ES-I3 (cell line): ENCODE data around the gene IQSEC1.

Experiments
- H3K36me3 ChIP-seq: 2 replicates; pipeline ENCODE4 v1.6.1; 2013; ENCODE audit warnings: mild to moderate bottlenecking, low read length, control low read depth, moderate library complexity; ENCODE audit not compliant: insufficient read depth
- H3K4me1 ChIP-seq: 2 replicates; pipeline ENCODE4 v1.6.1; 2013; ENCODE audit warnings: mild to moderate bottlenecking, control low read depth, low read length; ENCODE audit not compliant: insufficient read depth
- H3K9ac ChIP-seq: 2 replicates; pipeline ENCODE4 v1.6.1; 2013; ENCODE audit warnings: low read depth, mild to moderate bottlenecking, low read length, moderate library complexity
- H3K9me3 ChIP-seq: 2 replicates; pipeline ENCODE4 v1.6.1; 2013; ENCODE audit warnings: mild to moderate bottlenecking, low read length, moderate library complexity; ENCODE audit not compliant: control insufficient read depth, insufficient read depth

Gene IQSEC1

DNA sequence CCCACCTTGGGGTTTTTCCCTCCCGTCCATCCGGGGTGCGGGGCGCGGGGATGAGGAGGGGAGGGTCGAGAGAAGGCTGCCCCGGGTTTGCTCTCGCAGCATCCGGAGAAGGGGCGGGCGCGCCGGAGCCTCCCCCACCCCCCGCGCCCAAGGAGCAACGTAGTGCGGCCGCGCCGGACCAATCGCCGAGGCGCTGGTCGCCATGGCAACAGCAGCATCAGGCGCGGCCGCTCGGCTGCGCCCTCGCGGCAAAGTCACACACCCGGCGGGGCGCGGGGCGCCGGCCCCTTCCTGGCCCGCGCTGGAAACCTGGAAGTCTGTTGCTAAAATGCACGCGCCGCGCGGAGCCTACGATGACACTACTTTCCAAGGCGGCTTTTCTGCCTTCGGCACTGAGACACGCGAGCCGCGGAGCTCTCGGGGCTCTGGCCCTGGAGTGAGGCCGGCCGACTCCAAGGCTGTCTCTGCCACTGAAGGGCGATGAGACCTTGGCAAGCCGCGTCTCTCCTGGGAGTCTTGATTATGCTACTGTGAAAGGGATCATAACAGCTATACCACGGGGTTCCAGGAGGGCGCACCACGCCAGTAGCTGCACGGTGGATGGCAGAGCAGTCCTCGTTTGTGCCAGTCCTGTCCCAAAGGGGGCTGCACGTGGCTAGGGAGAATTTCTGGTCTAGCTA lies at the start of gene IQSEC1:
IQSEC1 (minus strand) TSS at position 104 of the 680 bp plus-strand sequence. CDS start 415 bp downstream, outside the sequence.
- Histone ChIP-seq H3K9me3 (no peaks in the 10 kb centered on the region), H3K9ac (no peak within 1 kb of the TSS; the same call in 1 of the 2 replicates), H3K4me1 (no peaks in the 10 kb centered on the region), H3K36me3 (no peaks in the 10 kb centered on the region)

DNA sequence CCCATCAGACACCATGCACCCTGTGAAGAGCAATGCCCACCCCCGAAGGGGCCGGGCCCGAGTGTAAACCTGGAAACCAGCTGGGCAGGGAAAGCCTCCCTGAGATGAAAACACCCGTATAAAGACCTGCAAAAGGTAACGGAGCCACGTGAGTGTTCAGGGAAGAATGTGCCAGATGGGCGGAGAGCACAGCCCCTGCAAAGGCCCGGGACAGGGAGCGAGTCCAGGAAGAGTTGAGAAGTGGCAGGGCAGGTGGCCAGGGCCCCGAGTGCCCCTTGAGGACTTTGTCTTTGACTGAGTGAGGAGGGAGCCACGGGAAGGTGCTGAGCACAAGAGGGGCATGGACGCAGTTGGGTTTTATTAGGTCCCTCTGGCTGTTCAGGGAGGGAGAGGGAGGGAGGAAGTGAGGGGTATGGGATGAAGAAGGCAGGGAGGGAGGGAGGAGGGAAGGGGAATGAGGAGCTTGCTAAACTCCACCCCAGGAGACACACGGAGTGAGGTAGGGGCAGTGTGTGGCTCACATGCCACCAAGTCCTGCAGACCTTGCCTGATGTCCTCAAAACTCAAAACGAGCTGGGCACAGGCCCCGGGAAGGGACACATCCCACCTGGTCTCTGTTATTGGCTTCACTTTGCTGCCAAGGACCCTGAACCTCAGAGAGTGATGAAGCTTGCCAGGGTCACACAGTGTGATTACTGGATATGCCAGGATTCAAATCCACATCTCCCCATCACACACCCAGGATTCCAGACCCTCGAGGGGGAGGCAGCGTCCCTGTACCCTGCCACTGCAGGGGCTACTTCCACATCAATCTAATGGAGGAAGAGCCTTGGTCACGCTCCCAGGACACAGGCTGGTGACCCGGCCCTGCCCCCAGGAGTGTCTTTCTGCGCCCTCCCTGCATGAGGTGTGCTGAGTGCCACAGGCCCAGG lies 49.1 kb upstream of the IQSEC1 start:
- H3K9me3 ChIP-seq, result no peaks in the 10 kb centered on the region
- H3K4me1 ChIP-seq, result no peaks in the 10 kb centered on the region
- no peak overlapping the region for H3K9ac ChIP-seq
- H3K36me3 ChIP-seq, result no peaks in the 10 kb centered on the region

DNA sequence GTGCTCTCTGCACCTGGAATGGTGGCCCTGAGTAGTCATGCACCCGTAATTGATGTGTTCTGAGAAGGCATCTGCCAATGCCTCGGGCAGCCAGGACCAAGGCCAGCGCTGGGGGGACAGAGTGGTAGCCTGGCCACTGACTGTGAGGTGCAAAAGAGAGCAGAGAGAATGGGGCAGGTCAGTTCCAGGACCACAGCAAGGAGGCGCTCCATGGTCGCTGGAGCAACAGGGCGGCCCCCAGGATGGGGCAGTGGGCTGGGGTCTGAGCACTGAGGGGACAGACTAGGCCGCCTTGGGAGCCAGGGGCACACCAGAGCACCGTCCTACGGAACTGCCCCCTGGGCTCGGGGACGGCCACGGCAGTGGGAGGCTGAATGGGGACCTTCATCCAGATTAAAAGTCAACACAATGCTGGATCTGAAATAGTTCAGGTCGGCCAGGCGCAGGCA lies 48.3 kb upstream of the IQSEC1 start:
- H3K4me1 ChIP-seq, result no peaks in the 10 kb centered on the region
- no peak overlapping the region for H3K9ac ChIP-seq
- no peaks in the 10 kb centered on the region for H3K36me3 ChIP-seq
- no peaks in the 10 kb centered on the region for H3K9me3 ChIP-seq

DNA sequence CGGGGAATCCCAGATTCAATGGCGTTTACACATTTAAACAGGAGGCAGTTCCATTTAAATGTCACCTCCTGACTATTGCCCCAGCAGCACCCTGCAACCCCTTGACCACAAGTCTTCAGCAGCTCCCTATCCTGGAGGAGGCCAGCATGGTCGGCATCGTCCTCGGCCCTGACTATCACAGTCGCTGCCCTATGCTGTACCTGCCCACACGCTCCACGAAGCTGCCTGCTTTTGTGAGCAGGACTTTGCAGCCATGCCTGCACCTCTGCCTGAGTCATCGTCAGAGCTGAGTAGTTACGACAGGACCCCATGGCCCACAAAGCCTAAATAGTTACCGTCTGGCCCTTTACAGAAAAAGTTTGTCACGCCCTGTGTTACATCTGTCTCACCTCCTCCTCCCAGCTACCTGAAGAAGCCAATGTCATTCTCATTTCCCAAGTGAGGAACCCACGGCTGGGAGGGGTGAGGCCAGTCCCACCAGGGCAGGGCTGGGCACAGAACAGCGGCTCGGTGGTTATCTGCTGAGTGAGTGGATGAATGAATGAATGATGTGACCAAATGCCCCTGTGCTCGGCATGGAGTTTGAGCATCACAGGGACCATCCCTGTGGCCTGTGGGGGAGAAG lies 47.8 kb upstream of the IQSEC1 start:
- Histone ChIP-seq H3K36me3 (no peaks in the 10 kb centered on the region), H3K4me1 (no peaks in the 10 kb centered on the region), H3K9me3 (no peaks in the 10 kb centered on the region), H3K9ac (no peak overlapping the region)

DNA sequence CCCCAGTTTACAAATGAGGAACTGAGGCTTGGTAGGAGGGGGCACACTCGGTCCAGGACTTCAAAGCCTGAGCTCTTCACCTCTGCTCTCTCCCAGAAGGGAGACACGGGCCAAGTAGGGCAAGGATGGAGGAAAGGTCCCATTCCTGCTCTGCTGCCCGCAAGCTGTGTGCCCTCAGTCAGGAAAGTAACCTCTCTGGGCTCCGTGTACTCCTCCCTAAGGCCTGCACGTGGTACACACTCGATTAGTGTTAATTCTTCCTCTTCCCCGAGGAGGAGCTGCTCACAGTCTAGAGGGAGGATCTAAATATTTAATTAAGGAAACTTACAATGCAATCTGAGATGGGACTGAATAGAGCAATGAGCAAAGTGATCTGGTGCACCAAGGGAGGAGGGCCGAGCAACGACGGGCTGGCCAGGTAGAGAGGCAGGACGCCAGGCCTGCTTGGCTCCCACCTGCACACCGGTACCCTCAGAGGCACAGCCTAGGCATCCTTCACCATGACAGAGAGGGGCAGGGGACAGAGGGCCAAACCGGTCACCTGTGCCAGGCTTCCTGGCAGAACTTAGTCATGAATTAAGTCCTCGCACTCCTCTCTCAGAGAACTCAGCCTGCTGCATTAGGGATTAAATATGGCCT lies 47.2 kb upstream of the IQSEC1 start:
- Histone ChIP-seq H3K36me3 (no peaks in the 10 kb centered on the region), H3K4me1 (no peaks in the 10 kb centered on the region), H3K9ac (no peak overlapping the region), H3K9me3 (no peaks in the 10 kb centered on the region)

DNA sequence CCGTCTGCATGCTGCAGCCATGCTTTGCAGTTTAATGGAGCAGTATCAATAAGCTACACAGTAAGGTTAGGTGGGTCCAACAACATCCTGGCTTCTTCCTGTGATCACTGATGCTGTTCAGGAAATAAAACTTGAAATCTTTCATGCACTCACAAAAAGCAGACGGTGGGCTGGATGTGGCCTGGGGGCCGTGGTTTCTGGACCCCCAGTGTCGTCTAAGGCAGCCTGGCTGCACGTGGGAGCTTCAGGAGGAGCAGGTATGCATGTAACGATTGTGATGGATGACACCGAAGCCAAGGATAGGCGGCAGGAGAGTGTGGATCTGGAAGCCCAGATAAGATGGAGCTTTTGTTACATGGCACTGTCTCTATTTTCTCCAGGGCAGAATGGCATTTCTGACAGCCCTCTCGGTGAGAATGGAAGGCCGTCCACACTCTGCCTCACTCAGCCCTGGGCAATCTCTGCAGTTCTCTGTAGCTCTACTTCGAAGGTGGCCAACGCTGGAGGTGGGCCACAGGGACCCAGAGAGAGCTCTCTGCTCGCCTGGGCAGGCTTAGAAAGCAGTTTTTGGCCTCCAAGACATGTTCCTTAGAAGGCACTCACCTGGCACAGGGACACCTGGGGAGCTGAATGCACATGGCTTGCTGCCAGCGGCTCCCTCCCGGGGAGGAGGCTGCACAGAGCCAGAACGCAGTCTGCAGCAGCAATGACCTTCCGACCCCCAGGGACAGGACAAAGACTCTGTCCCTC lies 46.4 kb upstream of the IQSEC1 start:
- Histone ChIP-seq H3K9me3 (no peaks in the 10 kb centered on the region), H3K9ac (no peak overlapping the region), H3K36me3 (no peaks in the 10 kb centered on the region), H3K4me1 (no peaks in the 10 kb centered on the region)

DNA sequence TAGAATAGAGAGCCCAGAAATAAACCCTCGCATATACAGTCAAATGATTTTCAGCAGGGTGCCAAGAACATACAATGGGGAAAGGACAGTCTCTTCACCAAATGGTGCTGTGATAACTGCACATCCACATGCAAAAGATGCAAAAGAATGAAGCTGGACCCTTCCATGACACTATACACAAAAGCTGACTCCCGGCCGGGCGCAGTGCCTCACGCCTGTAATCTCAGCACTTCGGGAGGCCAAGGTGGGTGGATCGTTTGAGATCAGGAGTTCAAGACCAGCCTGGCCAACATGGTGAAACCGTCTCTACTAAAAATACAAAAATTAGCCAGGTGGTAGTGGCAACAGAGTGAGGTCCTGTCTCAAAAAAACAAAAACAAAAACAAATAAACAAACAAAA lies 43.2 kb upstream of the IQSEC1 start:
- H3K9ac ChIP-seq, result no peak overlapping the region
- H3K9me3 ChIP-seq, result no peaks in the 10 kb centered on the region
- no peaks in the 10 kb centered on the region for H3K4me1 ChIP-seq
- H3K36me3 ChIP-seq, result no peaks in the 10 kb centered on the region

DNA sequence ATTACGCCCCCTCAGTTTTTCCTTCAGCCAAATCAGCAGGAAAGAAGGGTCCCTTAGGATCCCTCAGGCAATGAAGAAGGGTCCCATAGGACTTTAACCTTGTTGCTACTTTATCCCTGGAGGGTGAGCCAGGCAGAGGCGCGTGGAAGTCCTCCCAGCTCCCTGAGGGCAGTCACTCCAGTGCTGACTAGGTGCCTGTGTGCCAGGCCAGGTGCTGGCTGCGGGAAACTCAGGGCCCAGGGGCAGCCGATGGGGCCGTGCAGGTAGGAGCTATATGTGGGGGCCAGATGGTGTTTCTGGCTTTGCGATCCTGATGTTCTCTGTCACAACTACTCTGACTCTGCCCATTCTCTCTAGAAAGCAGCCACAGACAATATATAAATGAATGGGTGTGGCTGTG lies 42.8 kb upstream of the IQSEC1 start:
- H3K36me3 ChIP-seq, result no peaks in the 10 kb centered on the region
- no peak overlapping the region for H3K9ac ChIP-seq
- no peaks in the 10 kb centered on the region for H3K9me3 ChIP-seq
- peaks cover 3% of the 10 kb centered on the region for H3K4me1 ChIP-seq

DNA sequence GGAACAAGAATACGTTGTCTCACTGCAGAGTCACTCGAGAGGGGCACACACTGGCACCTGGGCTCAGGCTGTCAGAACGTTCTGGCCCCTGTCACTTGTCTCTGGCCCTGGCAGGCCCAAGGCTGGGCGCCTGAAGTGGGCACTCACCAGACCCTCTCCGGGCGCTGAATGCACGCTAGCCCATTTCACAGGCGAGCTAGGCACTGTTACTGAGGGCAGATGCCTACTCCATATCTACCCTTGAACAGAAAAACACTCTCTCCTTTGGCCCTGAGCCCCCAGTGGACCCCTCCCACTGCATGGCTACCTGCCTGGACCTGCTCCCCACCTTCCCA lies 42.3 kb upstream of the IQSEC1 start:
- Histone ChIP-seq H3K4me1 (peaks cover 6% of the 10 kb centered on the region), H3K9ac (no peak overlapping the region), H3K36me3 (no peaks in the 10 kb centered on the region), H3K9me3 (no peaks in the 10 kb centered on the region)

DNA sequence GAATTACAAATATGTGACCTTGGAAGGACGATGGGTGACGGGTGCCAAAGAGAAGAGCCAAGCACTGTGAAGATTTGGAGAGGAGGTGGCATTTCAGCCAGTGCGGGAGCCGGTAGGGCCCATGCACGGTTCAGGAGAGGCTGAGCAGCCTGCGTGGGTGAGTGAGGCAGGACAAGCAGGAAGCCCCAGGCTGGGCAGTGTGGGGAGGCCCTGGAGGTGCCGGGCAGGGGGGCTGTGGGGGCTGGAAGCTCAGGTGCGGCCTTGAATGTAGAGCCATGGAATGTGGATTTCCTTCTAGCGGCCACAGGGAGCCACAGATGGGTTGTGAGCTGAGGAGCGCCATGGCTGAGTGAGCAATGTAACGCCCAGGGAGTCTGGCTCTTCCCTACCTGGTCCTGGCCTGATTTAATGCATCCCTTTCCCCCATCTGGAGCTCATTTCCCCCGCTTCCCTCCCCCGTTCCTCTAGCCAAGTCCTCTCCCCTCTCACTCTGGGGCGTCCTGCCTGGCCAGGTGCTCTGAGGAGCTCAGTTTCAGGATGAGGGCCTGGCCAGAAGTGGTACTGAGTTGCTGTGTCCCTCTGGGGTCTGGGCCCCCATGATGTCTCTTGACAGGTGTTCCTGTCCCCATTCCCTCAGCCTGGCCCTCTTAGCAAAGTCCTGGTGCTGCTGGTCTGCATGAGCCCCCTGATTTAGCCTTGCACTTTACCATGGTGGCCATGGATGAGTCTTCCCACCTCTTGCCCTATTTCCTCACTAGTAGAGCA lies 41.8 kb upstream of the IQSEC1 start:
- Histone ChIP-seq H3K9me3 (no peaks in the 10 kb centered on the region), H3K4me1 (peaks cover 8% of the 10 kb centered on the region)

DNA sequence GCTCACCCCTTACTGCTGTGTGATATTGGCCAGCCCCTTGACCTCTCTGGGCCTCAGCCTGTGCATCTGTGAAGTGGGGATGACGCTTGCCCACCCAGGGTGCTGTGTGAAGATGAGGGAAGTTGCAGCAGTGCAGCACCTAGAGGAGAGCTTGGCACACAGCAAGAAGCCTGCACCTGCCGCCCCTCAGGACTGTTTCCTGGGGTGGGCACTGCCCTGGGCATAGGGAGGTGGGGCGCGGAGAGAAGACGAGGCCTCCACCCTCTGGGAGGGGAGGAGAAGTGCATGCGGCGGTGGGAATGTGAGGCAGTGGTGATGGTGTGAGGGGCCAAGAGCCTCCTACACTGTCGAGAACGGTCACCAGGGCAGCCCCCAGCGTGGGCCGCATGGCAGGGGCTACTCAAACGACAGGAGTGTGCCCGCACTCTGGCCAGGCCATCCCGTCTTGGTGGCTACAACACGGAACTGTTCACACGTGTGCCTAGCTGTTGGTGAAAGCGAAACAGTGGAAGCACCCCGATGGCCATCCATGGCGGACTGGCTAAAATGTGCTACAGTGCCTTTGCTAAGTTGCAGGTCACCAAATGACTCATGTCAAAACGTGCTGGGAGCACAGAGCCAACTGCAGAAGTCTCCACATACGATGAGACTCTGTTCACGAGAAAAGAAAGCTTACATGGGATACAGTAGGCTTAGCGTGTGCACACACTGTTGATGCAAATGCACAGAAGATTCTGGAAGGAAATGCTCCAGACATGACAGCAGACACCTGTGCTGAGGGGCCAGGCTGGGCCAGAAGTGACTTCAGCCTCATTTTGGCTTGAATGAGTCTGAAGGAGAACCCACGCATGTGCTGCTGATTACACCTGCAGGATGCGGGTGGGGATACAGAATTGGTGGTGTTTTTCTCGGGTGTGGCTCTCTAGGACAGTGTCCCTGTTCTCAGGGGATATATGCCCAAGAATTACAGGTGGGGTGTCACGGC lies 40.4 kb upstream of the IQSEC1 start:
- Histone ChIP-seq H3K9me3 (no peaks in the 10 kb centered on the region), H3K9ac (no peak overlapping the region), H3K36me3 (no peaks in the 10 kb centered on the region), H3K4me1 (peaks cover 8% of the 10 kb centered on the region)

More for the DNA sequence above, 41.8 kb upstream of the IQSEC1 start:
- Histone ChIP-seq H3K9ac (no peak overlapping the region), H3K36me3 (no peaks in the 10 kb centered on the region)

DNA sequence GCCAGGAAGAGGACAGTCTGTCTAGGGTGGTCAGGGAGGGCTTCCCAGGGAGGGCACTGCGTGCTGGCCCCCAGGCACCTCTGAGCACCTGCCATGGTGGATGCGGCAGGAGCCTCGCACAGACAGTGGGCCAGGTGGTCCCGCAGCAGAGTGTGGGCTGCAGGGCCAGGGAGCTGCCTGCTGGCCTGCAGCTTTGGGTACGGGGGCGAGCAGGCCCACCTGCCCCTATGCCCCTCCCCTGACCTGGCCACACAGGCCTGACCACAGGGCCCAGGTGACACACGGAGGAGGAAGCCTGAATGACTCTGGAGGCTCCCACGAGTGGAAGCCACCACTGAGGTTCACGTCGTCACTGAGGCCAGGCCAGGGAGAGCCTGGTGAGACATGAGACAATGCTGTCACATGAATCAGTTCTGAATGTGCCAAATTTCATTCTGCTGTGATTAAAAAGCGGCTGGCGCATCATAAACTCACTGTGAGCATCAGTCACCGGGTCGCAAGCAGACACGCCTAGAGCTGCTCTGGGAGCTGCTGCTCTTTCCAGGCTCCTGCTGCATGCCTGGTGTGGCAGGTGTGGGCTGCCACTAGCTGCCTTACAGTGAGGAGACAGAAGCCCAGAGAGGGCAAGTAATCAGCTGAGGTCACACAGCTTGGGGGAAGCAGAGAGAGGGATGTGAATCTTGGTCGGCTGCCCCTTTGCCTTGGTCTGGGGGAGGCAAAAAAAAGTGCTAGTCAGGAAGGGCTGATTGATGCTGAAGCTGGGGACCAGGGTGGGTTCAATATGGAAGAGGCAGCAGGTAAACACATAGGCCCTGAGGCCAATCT lies 39.5 kb upstream of the IQSEC1 start:
- Histone ChIP-seq H3K4me1 (peaks cover 8% of the 10 kb centered on the region), H3K9me3 (no peaks in the 10 kb centered on the region), H3K9ac (no peak overlapping the region), H3K36me3 (no peaks in the 10 kb centered on the region)
